OCI-LY7 (cell line): Measurements from ENCODE around the gene ATF1. TPM values are rescaled to one million over a fixed set of nuclear protein-coding genes. Genes with fewer than 3 reads are reported as not detected.
"Not testable (repeated sequence)": the region's sequence is repeated elsewhere in the genome, so short reads cannot be mapped to it uniquely, and the experiment has no call there.

Source experiments
- BruUV-seq: library from RNA; stranded (reverse); fragments of 400-500 nt; replicated peaks from 2 replicates; lab custom pipeline; 2021; lab: Mats Ljungman, UMichigan
- CTCF ChIA-PET: fragments of 300-600 bp; sonication (Branson Sonifier 250); formaldehyde crosslinking; loops from one replicate; lab custom pipeline; 2022; ENCODE audit warnings: antibody characterized with exemption; ENCODE audit not compliant: unreplicated experiment; lab: Charles Lee
- POLR2A ChIA-PET: fragments of 300-600 bp; sonication (Branson Sonifier 250); formaldehyde crosslinking; loops from one replicate; lab custom pipeline; 2022; ENCODE audit warnings: antibody characterized with exemption; lab: Charles Lee
- DNase-seq: peaks from one replicate; pipeline ENCODE4 v3.0.0-alpha.2; 2015; ENCODE audit warnings: low spot score
- H2AFZ ChIP-seq: fragments of 200-600 bp; sonication (generic), shearing (Covaris generic); 2 replicates; pipeline ENCODE4 v1.6.1; 2014; ENCODE audit warnings: mild to moderate bottlenecking, antibody characterized with exemption, low read length, moderate library complexity
- H3K27ac ChIP-seq: fragments of 200-600 bp; sonication (generic); 2 replicates; pipeline ENCODE4 v1.5.1; 2014; ENCODE audit warnings: mixed run types, low read depth, mild to moderate bottlenecking, moderate library complexity, low read length, inconsistent platforms; ENCODE audit not compliant: poor library complexity, severe bottlenecking
- H3K36me3 ChIP-seq: fragments of 200-600 bp; sonication (generic); 2 replicates; pipeline ENCODE4 v1.6.1; 2014; ENCODE audit warnings: mild to moderate bottlenecking, antibody characterized with exemption, low read length, moderate library complexity, mixed read lengths; ENCODE audit not compliant: insufficient read depth
- H3K4me1 ChIP-seq: fragments of 200-600 bp; sonication (generic); 2 replicates; pipeline ENCODE4 v1.5.1; 2014; ENCODE audit warnings: mild to moderate bottlenecking, low read length; ENCODE audit not compliant: insufficient read depth, poor library complexity, severe bottlenecking
- H3K4me2 ChIP-seq: fragments of 200-600 bp; sonication (generic); 2 replicates; pipeline ENCODE4 v1.6.1; 2014; ENCODE audit warnings: mild to moderate bottlenecking, low read length
- H3K4me3 ChIP-seq: fragments of 200-600 bp; sonication (generic); 2 replicates; pipeline ENCODE4 v1.5.1; 2014; ENCODE audit warnings: mild to moderate bottlenecking, low read depth, low read length; ENCODE audit not compliant: poor library complexity, severe bottlenecking
- H3K79me2 ChIP-seq: fragments of 200-600 bp; sonication (generic); 2 replicates; pipeline ENCODE4 v1.6.1; 2016; ENCODE audit warnings: low read depth, mild to moderate bottlenecking, low read length, moderate library complexity, mixed read lengths; ENCODE audit not compliant: insufficient read depth
- H3K9me2 ChIP-seq: fragments of 200-600 bp; sonication (generic); 2 replicates; pipeline ENCODE4 v1.6.1; 2016; ENCODE audit warnings: mild to moderate bottlenecking, low read length, mixed read lengths; ENCODE audit not compliant: insufficient read depth
- H3K9me3 ChIP-seq: fragments of 200-600 bp; sonication (generic); 2 replicates; pipeline ENCODE4 v1.6.1; 2014; ENCODE audit warnings: mild to moderate bottlenecking, mixed run types, low read length, mixed read lengths
- H4K20me1 ChIP-seq: fragments of 200-600 bp; sonication (generic); 2 replicates; pipeline ENCODE4 v1.6.1; 2014; ENCODE audit warnings: mild to moderate bottlenecking, antibody characterized with exemption, low read length, moderate library complexity, mixed read lengths; ENCODE audit not compliant: insufficient read depth
- EZH2phosphoT487 ChIP-seq: fragments of 200-600 bp; sonication (generic); IDR thresholded peaks from 2 replicates; pipeline ENCODE4 v1.6.1; 2018; ENCODE audit warnings: low read depth, borderline replicate concordance, mild to moderate bottlenecking, mixed run types, antibody characterized with exemption, low read length, moderate library complexity, mixed read lengths
- intact Hi-C: fragments of 100-400 bp; cut with micrococcal nuclease; formaldehyde crosslinking; loops from one replicate; pipeline ENCODE4 v1.10.0; 2022; ENCODE audit not compliant: unreplicated experiment
- total RNA-seq, 2 experiments: library from RNA; depleted of rRNA in 1 of 2; stranded (reverse); fragments of >200 nt in 1 of 2; shearing (Covaris generic) in 1 of 2; gene quantifications; 2 replicates each; pipeline ENCODE4 v1.2.3, GENCODE V29; 2014 to 2022
- TF ChIP-seq, protein P1 (sequence below): fragments of 200-600 bp; sonication (generic); conservative IDR thresholded peaks from 2 replicates; pipeline ENCODE4 v1.5.1; 2014; ENCODE audit warnings: mild to moderate bottlenecking, antibody characterized with exemption, low read length, moderate library complexity, mixed read lengths

Gene ATF1
- total RNA-seq, 2 experiments from 2014 or later = 47.4 to 55.7 TPM

DNA sequence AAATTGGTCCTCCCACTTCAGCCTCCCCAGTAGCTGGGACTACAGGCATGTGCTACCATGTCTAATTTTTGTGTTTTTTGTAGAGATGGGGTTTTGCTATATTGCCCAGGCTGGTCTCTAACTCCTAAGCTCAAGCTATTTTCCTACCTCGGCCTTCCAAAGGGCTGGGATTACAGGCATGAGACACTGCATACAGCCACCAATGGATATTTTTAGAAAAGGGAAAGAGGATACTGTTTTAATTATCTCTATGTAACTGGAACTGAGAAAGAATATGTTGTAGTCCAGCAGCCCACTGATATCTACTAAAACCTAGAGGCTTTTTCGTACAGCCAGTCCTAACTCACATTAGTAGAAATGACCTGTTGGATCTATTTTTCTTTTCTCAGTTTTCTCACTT, 85.1 kb downstream of the ATF1 start:
- BruUV-seq = no TSS peak
- H3K4me3 ChIP-seq = no peak overlapping the region
- POLR2A ChIA-PET = interaction anchor here (0.7 kb wide), 1 partner anchor 1537 kb away, joined by 3 read pairs; no protein-coding TSS in a partner anchor
- no peaks in the 10 kb centered on the region for H3K9me2 ChIP-seq
- intact Hi-C loops = no loop called here
- no peak overlapping the region for H3K4me2 ChIP-seq
- TF ChIP-seq, protein P1, sequence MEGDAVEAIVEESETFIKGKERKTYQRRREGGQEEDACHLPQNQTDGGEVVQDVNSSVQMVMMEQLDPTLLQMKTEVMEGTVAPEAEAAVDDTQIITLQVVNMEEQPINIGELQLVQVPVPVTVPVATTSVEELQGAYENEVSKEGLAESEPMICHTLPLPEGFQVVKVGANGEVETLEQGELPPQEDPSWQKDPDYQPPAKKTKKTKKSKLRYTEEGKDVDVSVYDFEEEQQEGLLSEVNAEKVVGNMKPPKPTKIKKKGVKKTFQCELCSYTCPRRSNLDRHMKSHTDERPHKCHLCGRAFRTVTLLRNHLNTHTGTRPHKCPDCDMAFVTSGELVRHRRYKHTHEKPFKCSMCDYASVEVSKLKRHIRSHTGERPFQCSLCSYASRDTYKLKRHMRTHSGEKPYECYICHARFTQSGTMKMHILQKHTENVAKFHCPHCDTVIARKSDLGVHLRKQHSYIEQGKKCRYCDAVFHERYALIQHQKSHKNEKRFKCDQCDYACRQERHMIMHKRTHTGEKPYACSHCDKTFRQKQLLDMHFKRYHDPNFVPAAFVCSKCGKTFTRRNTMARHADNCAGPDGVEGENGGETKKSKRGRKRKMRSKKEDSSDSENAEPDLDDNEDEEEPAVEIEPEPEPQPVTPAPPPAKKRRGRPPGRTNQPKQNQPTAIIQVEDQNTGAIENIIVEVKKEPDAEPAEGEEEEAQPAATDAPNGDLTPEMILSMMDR = no peak
- TF ChIP-seq EZH2phosphoT487 = no peak
- H3K27ac ChIP-seq = no peak overlapping the region
- H3K9me3 ChIP-seq = no peaks in the 10 kb centered on the region
- H3K79me2 ChIP-seq = no peaks in the 10 kb centered on the region
- no peaks in the 10 kb centered on the region for H4K20me1 ChIP-seq
- no peaks in the 10 kb centered on the region for H3K4me1 ChIP-seq
- no peaks in the 10 kb centered on the region for H3K36me3 ChIP-seq
- H2AFZ ChIP-seq = no peak overlapping the region
- CTCF ChIA-PET = no interaction called here
- no peak for DNase-seq

DNA sequence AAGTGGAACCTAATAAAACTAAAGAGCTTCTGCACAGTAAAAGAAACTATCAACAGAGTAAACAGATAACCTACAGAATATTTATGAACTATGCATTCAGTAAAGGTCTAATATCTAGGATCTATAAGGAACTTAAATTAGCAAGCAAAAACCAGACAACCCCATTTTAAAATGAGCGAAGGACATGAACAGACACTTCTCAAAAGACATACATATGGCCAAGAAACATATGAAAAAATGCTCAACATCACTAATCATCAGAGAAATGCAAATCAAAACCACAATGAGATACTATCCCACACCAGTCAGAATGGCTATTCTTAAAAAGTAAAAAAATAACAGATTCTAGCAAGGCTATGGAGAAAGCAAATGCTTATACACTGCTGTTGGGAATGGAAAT, 91.3 kb downstream of the ATF1 start:
- H3K9me2 ChIP-seq, H3K27ac ChIP-seq, H3K79me2 ChIP-seq, intact Hi-C loops, H3K9me3 ChIP-seq, H3K4me1 ChIP-seq, H4K20me1 ChIP-seq, DNase-seq, H2AFZ ChIP-seq, BruUV-seq, CTCF ChIA-PET, H3K4me3 ChIP-seq, H3K4me2 ChIP-seq, H3K36me3 ChIP-seq: not testable (repeated sequence)
- POLR2A ChIA-PET = interaction anchor here (0.6 kb wide), 1 partner anchor 384 kb away, joined by 3 read pairs; no protein-coding TSS in a partner anchor

DNA sequence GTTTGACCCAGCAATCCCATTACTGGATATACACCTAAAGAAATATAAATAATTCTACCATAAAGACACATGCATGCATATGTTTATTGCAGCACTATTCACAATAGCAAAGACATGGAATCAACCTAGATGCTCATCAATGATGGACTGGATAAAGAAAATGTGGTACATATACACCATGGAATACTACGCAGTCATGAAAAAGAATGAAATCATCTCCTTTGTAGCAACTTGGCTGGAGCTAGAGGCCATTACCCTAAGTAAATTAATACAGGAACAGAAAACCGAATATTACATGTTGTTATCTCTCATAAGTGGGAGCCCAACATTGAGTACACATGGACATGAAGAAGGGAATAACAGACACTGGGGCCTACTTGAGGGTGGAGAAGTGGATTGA, 91.8 kb downstream of the ATF1 start:
- H4K20me1 ChIP-seq, H3K79me2 ChIP-seq, H3K9me2 ChIP-seq, CTCF ChIA-PET, BruUV-seq, H3K27ac ChIP-seq, intact Hi-C loops, H3K4me2 ChIP-seq, H3K36me3 ChIP-seq, H3K4me1 ChIP-seq, H3K9me3 ChIP-seq, DNase-seq, H3K4me3 ChIP-seq, H2AFZ ChIP-seq: not testable (repeated sequence)
- POLR2A ChIA-PET = interaction anchor here (0.6 kb wide), 1 partner anchor 384 kb away, joined by 3 read pairs; no protein-coding TSS in a partner anchor
